ENCODE measurements around the gene PDCD10.

PDCD10 gene

GRCh38 chr3:167673221-167673620, 61.5 kb downstream of the PDCD10 start:
- TF ChIP-seq CTCF (IDR thresholded peaks at IDR 0.05; ENCODE audit: insufficient read depth, low read length, poor library complexity, severe bottlenecking): no peak
- no peaks in the 10 kb centered on the region; the same call in 1 of the 2 replicates for H3K36me3 ChIP-seq (ENCODE audit: control insufficient read depth, insufficient read depth, low read length)
- DNase-seq (ENCODE audit: extremely low read depth, insufficient read length): no peak

GRCh38 chr3:167671878-167672427, 62.7 kb downstream of the PDCD10 start:
- no peaks in the 10 kb centered on the region; the same call in 1 of the 2 replicates for H3K36me3 ChIP-seq (ENCODE audit: control insufficient read depth, insufficient read depth, low read length)
- no peak overlapping the region for H3K4me3 ChIP-seq (replicated peaks; ENCODE audit: low read depth, low read length)
- H3K27me3 ChIP-seq (replicated peaks; ENCODE audit: control insufficient read depth, insufficient read depth, low read length): no peaks in the 10 kb centered on the region
- no peak for TF ChIP-seq CTCF (IDR thresholded peaks at IDR 0.05; ENCODE audit: insufficient read depth, low read length, poor library complexity, severe bottlenecking)
- DNase-seq (ENCODE audit: extremely low read depth, insufficient read length): no peak

More at GRCh38 chr3:167673221-167673620, 61.5 kb downstream of the PDCD10 start:
- H3K27me3 ChIP-seq (replicated peaks; ENCODE audit: control insufficient read depth, insufficient read depth, low read length): no peaks in the 10 kb centered on the region
- H3K4me3 ChIP-seq (replicated peaks; ENCODE audit: low read depth, low read length): no peak overlapping the region

GRCh38 chr3:167669699-167670098, 65.0 kb downstream of the PDCD10 start:
- DNase-seq (ENCODE audit: extremely low read depth, insufficient read length): no peak
- H3K36me3 ChIP-seq (ENCODE audit: control insufficient read depth, insufficient read depth, low read length): no peaks in the 10 kb centered on the region
- no peak overlapping the region for H3K4me3 ChIP-seq (replicated peaks; ENCODE audit: low read depth, low read length)
- TF ChIP-seq CTCF (IDR thresholded peaks at IDR 0.05; ENCODE audit: insufficient read depth, low read length, poor library complexity, severe bottlenecking): no peak
- H3K27me3 ChIP-seq (replicated peaks; ENCODE audit: control insufficient read depth, insufficient read depth, low read length): no peaks in the 10 kb centered on the region

GRCh38 chr3:167668651-167669050, 66.0 kb downstream of the PDCD10 start:
- H3K36me3 ChIP-seq (ENCODE audit: control insufficient read depth, insufficient read depth, low read length): no peaks in the 10 kb centered on the region
- TF ChIP-seq CTCF (IDR thresholded peaks at IDR 0.05; ENCODE audit: insufficient read depth, low read length, poor library complexity, severe bottlenecking): no peak
- no peak overlapping the region for H3K4me3 ChIP-seq (replicated peaks; ENCODE audit: low read depth, low read length)
- H3K27me3 ChIP-seq (replicated peaks; ENCODE audit: control insufficient read depth, insufficient read depth, low read length): no peaks in the 10 kb centered on the region
- DNase-seq (ENCODE audit: extremely low read depth, insufficient read length): no peak

GRCh38 chr3:167666563-167666962, 68.1 kb downstream of the PDCD10 start:
- Histone ChIP-seq H3K4me3 (replicated peaks; ENCODE audit: low read depth, low read length) (no peak overlapping the region), H3K27me3 (replicated peaks; ENCODE audit: control insufficient read depth, insufficient read depth, low read length) (no peaks in the 10 kb centered on the region), H3K36me3 (ENCODE audit: control insufficient read depth, insufficient read depth, low read length) (no peaks in the 10 kb centered on the region)
- TF ChIP-seq CTCF (IDR thresholded peaks at IDR 0.05; ENCODE audit: insufficient read depth, low read length, poor library complexity, severe bottlenecking): no peak
- no peak for DNase-seq (ENCODE audit: extremely low read depth, insufficient read length)

GRCh38 chr3:167662919-167663400, 71.7 kb downstream of the PDCD10 start:
- no peak overlapping the region for H3K4me3 ChIP-seq (replicated peaks; ENCODE audit: low read depth, low read length)
- TF ChIP-seq CTCF (IDR thresholded peaks at IDR 0.05; ENCODE audit: insufficient read depth, low read length, poor library complexity, severe bottlenecking): no peak
- H3K36me3 ChIP-seq (ENCODE audit: control insufficient read depth, insufficient read depth, low read length): no peaks in the 10 kb centered on the region
- no peaks in the 10 kb centered on the region for H3K27me3 ChIP-seq (replicated peaks; ENCODE audit: control insufficient read depth, insufficient read depth, low read length)
- no peak for DNase-seq (ENCODE audit: extremely low read depth, insufficient read length)

Measured in GM06990 (cell line).